Right atrium auricular region (tissue), 2 donors: ENCODE results near the gene BBX. TPM values are rescaled to one million over a fixed set of nuclear protein-coding genes. Genes with fewer than 3 reads are reported as not detected.

Experiments
- DNase-seq: peaks from one replicate; pipeline ENCODE4 v3.0.0-alpha.2; 2019; ENCODE audit warnings: low spot score
- H3K27ac ChIP-seq, 2 donors: fragments of 200-600 bp; sonication (generic); 1 replicate in 1 of 2; 2 replicates in 1 of 2; pipeline ENCODE4 v1.5.1; 2016 to 2019
- H3K27me3 ChIP-seq, 2 donors: fragments of 200-600 bp; sonication (generic); one replicate each; pipeline versions ENCODE4 v1.5.1 to v1.6.0; 2017 to 2019
- H3K36me3 ChIP-seq: fragments of 200-600 bp; sonication (generic); one replicate; pipeline ENCODE4 v1.5.1; 2016
- H3K4me1 ChIP-seq, 2 donors: fragments of 200-600 bp; sonication (generic); one replicate each; pipeline versions ENCODE4 v1.5.1 to v1.6.0; 2017 to 2019
- H3K4me3 ChIP-seq, 2 donors: fragments of 200-600 bp; sonication (generic); 1 replicate in 1 of 2; 2 replicates in 1 of 2; pipeline ENCODE4 v1.5.1; 2017 to 2019; ENCODE audit warnings: mild to moderate bottlenecking in 1 of 2, moderate library complexity in 1 of 2
- H3K9me3 ChIP-seq, 2 donors: fragments of 200-600 bp; sonication (generic); one replicate each; pipeline ENCODE4 v1.5.1; 2019
- CTCF ChIP-seq, 2 donors: fragments of 200-600 bp; sonication (generic); IDR thresholded peaks; one replicate each; pipeline ENCODE4 v1.5.1; 2019; ENCODE audit warnings: antibody characterized with exemption in 2 of 2
- total RNA-seq, 2 donors: library from RNA; depleted of rRNA; stranded (reverse); fragments of >200 nt; gene quantifications; one replicate each; pipeline ENCODE4 v1.1.0, GENCODE V29; 2016

Gene BBX
- total RNA-seq, 2 donors from 2014 or later, result 33.8 to 57.2 TPM

GRCh38 chr3:107858876-107859275, 336.1 kb downstream of the BBX start:
- Histone ChIP-seq H3K4me1 (no peaks in the 10 kb centered on the region), H3K4me3 (no peak overlapping the region), H3K27me3 (no peaks in the 10 kb centered on the region), H3K27ac (no peak overlapping the region), H3K9me3 (no peaks in the 10 kb centered on the region), H3K36me3 (no peaks in the 10 kb centered on the region)
- no peak for DNase-seq
- no peak for TF ChIP-seq CTCF (IDR thresholded peaks at IDR 0.05)

Other genes starting within 250 kb of the BBX start
- gene CCDC54, start 145.5 kb upstream of the BBX start, total RNA-seq, result not detected